GDM1 (cell line): ENCODE measurements around the gene TMBIM1.

Experiments used
- DNase-seq: peaks from one replicate; lab custom pipeline; 2025; lab: John Stamatoyannopoulos, UW

TMBIM1 gene

GRCh38 chr2:218257390-218257981 lies 34.8 kb downstream of the TMBIM1 start:
- peak; percentile 60 for DNase-seq

GRCh38 chr2:218256612-218257350 lies 35.5 kb downstream of the TMBIM1 start:
- DNase-seq, result no peak

- DNase-seq, result no peak
Measured at GRCh38 chr2:218255446-218255845, 36.9 kb downstream of the TMBIM1 start.

- no peak for DNase-seq
Measured at GRCh38 chr2:218253232-218253625, 39.1 kb downstream of the TMBIM1 start.

GRCh38 chr2:218252509-218253231 lies 39.6 kb downstream of the TMBIM1 start:
- peak; percentile 50 for DNase-seq

GRCh38 chr2:218249691-218250090 lies 42.6 kb downstream of the TMBIM1 start:
- DNase-seq, result no peak

GRCh38 chr2:218245214-218245613 lies 47.1 kb downstream of the TMBIM1 start:
- no peak for DNase-seq

- DNase-seq, result no peak
Measured at GRCh38 chr2:218244665-218245064, 47.6 kb downstream of the TMBIM1 start.

GRCh38 chr2:218244204-218244603 lies 48.1 kb downstream of the TMBIM1 start:
- no peak for DNase-seq

- DNase-seq, result no peak
Measured at GRCh38 chr2:218238887-218239286, 53.4 kb downstream of the TMBIM1 start.

GRCh38 chr2:218236829-218237228 lies 55.5 kb downstream of the TMBIM1 start:
- no peak for DNase-seq

- DNase-seq, result no peak
Measured at GRCh38 chr2:218235017-218235416, 57.3 kb downstream of the TMBIM1 start.

- no peak for DNase-seq
Measured at GRCh38 chr2:218234521-218234920, 57.8 kb downstream of the TMBIM1 start.

- DNase-seq, result no peak
Measured at GRCh38 chr2:218233543-218233942, 58.8 kb downstream of the TMBIM1 start.

GRCh38 chr2:218230882-218231281 lies 61.4 kb downstream of the TMBIM1 start:
- DNase-seq, result no peak

GRCh38 chr2:218229851-218230250 lies 62.5 kb downstream of the TMBIM1 start:
- DNase-seq, result no peak

GRCh38 chr2:218229239-218229638 lies 63.1 kb downstream of the TMBIM1 start:
- DNase-seq, result peak; percentile 65

- DNase-seq, result no peak
Measured at GRCh38 chr2:218228366-218229090, 63.8 kb downstream of the TMBIM1 start.

GRCh38 chr2:218226903-218227302 lies 65.4 kb downstream of the TMBIM1 start:
- no peak for DNase-seq
